NCI-H774 (cell line): ENCODE measurements around the gene GPR17.

Experiments
- DNase-seq: peaks from one replicate; lab custom pipeline; 2025; lab: John Stamatoyannopoulos, UW

GPR17 gene

GRCh38 chr2:127614731-127615130 lies 31.2 kb upstream of the GPR17 start:
- DNase-seq, result no peak

- no peak for DNase-seq
These were observed 30.3 kb upstream of the GPR17 start for GRCh38 chr2:127615511-127616166.

DNA sequence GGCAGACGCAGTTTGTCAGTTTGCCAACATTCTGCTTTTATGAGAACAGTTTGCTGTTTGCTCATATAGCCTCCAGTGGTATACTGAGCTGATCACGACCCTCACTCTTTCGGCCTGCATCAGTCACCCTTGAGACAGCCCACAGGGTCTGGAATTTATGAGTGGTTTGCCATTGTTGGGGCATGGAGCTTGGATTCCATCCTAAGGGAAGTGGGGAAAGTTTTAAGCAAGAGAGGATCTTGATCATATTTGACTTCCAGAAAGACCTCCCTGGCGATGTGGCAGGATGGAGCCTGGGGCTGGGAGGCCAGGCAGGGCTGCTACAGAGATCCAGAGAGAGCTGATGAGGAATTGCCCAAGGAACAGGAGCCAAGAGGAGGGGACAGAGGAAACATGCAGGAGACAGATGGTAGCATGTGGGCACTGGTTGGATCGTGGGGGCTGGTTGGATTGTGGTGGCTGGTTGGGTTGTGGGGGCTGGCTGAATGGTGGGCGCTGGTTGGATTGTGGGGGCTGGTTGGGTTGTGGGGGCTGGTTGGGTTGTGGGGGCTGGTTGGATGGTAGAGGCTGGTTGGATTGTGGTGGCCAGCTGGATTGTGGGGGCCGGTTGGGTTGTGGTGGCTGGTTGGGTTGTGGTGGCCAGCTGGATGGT lies 27.3 kb upstream of the GPR17 start:
- no peak for DNase-seq

DNA sequence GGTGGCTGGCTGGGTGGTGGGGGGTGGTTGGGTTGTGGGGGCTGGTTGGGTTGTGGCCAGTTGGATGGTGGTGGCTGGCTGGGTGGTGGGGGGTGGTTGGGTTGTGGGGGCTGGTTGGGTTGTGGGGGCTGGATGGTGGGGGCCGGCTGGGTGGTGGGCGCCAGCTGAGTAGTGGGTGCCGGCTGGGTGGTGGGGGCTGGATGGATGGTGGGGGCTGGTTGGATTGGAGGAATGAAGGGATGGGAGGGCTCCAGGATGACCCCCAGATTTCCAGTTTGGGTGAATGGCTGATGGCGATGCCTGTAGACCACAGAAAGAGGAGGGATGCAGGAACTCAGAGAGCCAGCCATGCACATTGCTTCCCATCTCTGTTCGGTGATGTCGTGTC lies 26.8 kb upstream of the GPR17 start:
- no peak for DNase-seq

GRCh38 chr2:127619877-127620705 lies 25.9 kb upstream of the GPR17 start:
- DNase-seq, result no peak

DNA sequence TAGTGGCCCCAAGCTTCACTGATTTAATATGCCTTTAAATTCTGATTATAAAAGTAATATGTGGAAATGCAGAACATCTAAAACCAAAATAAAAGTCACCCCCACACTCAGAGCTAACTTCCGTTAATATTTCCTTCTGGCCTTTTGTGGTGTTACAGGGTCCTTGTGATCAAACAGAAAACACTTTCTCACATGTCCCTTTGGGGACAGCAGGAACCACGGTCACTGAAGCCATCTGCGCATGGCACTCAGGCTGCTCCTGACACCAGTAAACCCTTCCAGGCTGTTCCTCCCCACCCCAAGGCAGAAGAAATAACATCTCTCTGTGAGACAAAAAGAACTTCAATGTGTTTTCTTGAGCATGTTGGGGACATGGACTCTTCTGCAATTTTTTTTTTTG lies 25.1 kb upstream of the GPR17 start:
- no peak for DNase-seq

DNA sequence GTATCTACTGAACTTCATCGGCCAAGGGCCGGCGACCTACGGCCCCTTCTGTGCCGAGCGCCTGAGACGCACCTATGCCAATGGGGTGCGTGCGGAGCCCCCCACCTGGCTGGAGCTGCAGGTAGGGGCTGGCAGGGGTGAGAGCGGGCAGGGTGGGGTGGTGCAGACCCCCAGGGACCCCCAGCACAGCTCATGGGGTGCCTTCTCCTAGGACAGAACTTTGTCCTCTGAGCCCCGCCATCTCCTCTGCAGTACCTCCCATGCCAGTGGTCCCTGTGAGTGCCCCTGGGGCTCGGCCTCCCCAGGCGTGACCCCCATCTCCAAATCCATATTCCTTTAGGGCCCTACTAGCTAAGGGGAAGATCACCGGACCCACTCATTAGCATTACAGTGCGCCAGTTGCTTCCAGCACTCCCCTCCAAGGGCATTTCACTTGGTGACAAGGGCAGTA lies 23.9 kb upstream of the GPR17 start:
- DNase-seq, result no peak

GRCh38 chr2:127622561-127623387 lies 23.2 kb upstream of the GPR17 start:
- no peak for DNase-seq

GRCh38 chr2:127623388-127624319 lies 22.3 kb upstream of the GPR17 start:
- DNase-seq, result peak; percentile 54

DNA sequence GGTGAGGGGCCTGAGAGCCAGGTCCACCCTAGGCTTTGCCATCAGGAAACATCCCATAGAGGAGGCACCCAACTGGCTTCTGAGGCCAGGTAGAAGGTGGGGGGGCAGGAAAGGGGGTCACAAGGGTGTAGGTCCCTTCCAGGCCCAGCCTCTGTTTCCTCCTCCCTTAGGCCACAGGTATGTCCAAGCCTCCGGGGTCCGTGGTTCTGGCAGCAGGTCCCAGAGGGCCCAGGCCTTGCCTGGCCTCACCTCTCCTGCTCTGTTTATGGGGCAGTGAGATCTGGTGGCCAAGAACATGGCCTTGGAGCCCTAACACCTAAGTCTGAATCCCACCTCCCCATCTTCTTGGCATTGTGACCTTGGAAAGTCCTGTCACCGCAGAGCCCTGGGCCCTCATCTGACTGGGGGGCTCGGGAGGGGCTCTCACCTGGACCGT lies 21.6 kb upstream of the GPR17 start:
- no peak for DNase-seq

DNA sequence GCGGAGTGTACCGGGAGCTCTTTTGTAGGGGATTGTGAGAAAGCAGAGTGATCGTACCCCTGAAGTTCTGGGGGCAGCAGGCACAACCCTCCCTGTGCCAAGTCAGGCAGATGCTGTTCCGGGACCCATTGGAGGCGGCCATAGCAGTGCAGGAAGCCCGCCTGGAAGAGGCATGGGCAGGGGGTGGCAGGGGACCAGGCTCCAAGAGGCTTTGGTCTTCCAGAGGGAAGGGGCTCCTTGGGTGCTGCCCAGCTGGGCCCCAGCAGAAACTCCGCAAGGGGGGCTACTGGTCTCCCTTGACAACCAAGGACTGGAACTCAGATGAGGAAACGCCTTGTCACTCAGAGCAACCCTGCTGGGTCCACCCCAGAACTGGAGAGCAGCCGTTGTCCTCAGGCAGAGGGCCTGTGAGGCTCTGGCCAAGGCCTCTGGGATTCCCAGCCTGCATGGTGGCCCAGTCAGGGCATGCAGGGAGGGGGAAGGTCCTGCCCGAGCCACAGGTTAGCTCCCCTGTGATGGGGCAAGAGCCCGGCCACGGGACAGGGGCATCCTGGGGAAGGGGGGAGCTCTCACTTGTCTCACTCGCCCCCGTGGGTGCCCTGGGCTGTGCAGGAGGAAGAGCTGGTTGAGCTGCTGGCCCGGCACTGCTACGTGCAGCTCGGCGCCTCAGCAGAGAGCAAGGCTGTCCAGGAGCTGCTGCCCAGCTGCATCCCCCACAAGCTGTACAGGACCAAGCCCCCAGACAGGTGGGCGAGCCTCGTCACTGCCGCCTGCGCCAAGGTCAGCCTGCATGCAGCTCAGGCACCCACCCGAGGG lies 21.0 kb upstream of the GPR17 start:
- no peak for DNase-seq

DNA sequence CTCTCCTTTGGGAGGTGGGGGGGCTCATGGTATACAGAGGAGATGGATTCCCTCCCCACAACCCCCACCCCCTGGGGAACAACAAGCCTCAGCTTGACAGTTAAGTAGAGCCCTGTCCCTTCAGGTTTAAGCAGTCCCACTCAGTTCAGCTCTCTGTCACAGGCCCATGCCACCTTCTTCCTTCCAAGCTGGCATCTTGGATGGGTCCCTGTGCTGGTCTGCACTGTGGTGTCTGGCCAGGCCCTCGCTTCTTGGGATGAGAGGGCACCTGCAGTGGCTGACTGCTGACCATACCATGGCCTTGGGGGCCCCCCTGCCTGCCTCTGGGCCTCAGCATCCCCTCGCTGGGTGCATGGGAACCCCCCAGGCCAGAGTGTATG lies 20.4 kb upstream of the GPR17 start:
- DNase-seq, result no peak

GRCh38 chr2:127626175-127626574 lies 19.8 kb upstream of the GPR17 start:
- DNase-seq, result no peak

DNA sequence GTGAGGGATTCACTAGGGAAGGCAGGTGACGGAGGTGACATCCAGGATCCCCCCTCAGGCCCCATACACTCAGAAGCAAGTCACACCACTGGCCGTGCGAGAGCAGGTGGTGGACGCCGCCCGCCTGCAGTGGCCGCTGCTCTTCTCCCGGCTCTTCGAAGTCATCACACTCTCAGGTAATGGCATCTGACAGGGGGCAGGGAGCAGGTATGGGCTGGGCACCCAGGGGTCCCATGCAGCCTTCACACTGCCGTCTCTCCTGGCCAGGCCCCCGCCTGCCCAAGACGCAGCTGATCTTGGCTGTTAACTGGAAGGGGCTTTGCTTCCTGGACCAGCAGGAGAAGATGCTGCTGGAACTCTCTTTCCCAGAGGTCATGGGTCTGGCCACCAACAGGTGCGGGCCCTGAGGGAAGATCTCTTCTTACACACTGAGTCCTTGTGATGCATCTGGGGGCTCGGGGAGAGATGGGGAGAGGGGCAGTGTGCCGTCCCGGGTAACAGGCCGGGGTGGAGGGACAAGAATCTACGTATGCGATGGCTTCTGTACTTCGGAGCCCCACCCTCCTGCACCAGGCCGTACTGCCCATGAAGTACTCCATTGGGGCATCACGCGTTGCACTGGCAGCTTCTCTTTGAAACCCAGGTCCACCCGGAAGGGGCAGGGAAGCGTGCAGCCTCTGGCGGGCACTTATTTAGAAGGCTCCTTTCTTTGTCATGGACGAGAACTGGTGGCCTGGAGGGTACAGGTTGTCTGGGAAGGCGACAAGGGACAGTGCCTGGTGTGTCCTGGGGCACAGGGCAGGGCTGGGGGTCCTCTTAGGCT lies 18.8 kb upstream of the GPR17 start:
- no peak for DNase-seq

DNA sequence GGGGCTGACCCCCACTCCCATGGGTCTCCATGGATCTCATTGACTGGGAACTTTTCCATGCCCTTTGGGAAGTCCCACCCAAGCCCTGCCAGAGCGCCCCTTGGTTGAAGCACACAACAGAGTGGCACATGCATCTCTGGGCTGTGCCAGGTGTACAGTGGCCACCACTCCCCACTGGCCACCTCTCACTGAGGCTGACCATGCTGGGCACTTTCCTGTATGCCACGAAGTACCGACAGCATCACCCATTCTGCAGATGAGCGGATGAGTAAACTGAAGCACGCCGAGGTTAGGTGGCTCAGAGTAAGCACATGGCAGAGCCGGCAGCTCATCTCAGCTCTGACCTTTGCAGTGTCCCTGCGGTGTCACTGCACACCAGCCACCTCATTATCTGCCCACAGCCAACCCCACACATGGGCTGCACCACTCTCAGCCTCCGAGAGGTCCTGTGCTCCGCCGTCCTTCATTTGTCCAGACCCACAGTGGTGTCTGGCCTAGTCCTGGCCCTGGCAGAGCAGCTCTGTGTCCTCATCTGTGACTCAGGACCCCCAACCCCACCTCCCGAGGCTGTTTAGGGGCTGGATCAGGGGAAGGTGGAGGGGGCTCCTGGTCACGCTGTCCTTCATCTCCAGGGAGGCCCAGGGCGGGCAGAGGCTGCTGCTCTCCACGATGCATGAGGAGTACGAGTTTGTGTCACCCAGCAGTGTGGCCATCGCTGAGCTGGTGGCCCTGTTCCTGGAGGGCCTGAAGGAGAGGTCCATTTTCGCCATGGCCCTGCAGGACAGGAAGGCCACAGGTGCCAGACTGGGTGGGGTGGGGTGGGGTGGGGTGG lies 18.0 kb upstream of the GPR17 start:
- DNase-seq, result no peak

DNA sequence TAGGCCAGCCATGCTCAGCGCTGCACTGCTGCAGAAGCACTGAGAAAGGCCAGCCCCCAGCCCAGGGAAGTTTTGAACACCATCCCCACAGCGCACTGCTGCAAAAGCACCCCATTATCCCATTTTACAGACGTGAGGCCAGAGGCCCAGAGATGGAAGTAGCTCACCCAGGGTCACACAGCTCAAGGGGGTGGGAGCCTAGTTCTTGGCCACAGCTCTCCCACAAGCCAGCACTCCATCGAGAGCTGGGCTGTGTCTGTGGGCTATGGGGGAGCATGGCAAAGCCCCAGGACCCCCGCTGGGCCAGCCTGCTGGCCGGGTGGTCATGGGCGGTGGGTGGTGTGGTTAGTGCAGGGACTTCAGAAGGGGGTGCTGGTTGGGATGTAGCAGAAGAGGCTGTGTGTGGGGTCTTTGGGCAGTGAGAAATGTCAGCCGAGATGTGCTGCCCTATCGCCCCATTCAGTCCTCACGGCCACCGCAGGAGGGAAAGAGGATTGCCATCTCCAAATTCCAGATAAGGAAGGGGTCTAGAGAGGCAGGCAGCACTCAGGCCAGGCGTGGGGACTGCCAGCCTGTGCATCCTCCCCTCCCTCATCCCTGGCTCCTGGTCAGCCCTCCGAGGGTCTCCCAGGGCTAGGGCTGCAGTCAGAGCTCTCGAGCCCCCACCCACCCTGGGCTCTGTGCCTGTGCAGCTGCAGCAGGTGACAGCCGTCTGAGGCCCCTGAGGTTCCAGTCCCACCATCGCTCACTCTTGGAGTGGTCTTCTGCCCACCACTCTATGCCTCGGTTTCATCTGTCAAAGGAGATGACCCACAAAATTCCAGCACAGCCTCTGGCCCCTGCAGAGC lies 17.0 kb upstream of the GPR17 start:
- no peak for DNase-seq

DNA sequence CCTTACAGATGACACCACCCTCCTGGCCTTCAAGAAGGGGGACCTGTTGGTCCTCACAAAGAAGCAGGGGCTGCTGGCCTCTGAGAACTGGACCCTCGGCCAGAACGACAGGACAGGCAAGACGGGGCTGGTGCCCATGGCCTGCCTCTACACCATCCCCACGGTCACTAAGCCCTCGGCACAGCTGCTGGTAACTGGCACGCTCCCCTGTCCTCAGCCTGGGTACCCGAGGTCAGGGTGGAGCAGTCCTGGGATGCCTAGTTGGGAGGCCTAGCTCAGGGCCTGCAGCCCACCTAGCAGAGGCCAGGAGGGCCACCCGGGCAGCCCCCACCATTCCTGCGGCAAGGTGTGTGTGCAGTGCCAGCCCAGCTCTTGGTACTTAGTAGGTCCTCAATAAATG lies 16.3 kb upstream of the GPR17 start:
- DNase-seq, result no peak
